GM18517 (cell line): ENCODE measurements around the gene ZP3.
"Not testable (repeated sequence)": the region's sequence is repeated elsewhere in the genome, so short reads cannot be mapped to it uniquely, and the experiment has no call there.

Experiments used
- ATAC-seq: cut with Tn5 transposase; IDR thresholded peaks from one replicate; pipeline ENCODE4 v1.9.1; 2021; ENCODE audit warnings: mild to moderate bottlenecking, moderate library complexity; ENCODE audit not compliant: unreplicated experiment

ZP3 gene

GRCh38 chr7:76424413-76425111, at the start of gene ZP3:
Gene ZP3 (plus strand): TSS chr7:76424950. CDS start chr7:76424965, 15 bp downstream.
- peak; percentile 51 for ATAC-seq

- ATAC-seq: no peak
These were observed 49.5 kb upstream of the ZP3 start for GRCh38 chr7:76375251-76375650.

- no peak for ATAC-seq
These were observed 47.4 kb upstream of the ZP3 start for GRCh38 chr7:76377186-76377918.

- ATAC-seq: no peak
These were observed 44.2 kb upstream of the ZP3 start for GRCh38 chr7:76380623-76380966.

GRCh38 chr7:76381814-76382213, 42.9 kb upstream of the ZP3 start:
- no peak for ATAC-seq

- no peak for ATAC-seq
These were observed 41.4 kb upstream of the ZP3 start for GRCh38 chr7:76383089-76383944.

- ATAC-seq: no peak
These were observed 38.0 kb upstream of the ZP3 start for GRCh38 chr7:76386691-76387260.

GRCh38 chr7:76387789-76388188, 37.0 kb upstream of the ZP3 start:
- ATAC-seq: not testable (repeated sequence)

- ATAC-seq: no peak
These were observed 34.7 kb upstream of the ZP3 start for GRCh38 chr7:76390092-76390491.

- ATAC-seq: no peak
These were observed 32.1 kb upstream of the ZP3 start for GRCh38 chr7:76392531-76393115.

GRCh38 chr7:76393116-76394031, 31.4 kb upstream of the ZP3 start:
- ATAC-seq: peak; percentile 88

- ATAC-seq: no peak
These were observed 29.8 kb upstream of the ZP3 start for GRCh38 chr7:76394957-76395356.

- ATAC-seq: not testable (repeated sequence)
These were observed 29.2 kb upstream of the ZP3 start for GRCh38 chr7:76395605-76395964.

- ATAC-seq: no peak
These were observed 28.6 kb upstream of the ZP3 start for GRCh38 chr7:76395965-76396726.

- no peak for ATAC-seq
These were observed 27.9 kb upstream of the ZP3 start for GRCh38 chr7:76396864-76397263.

- ATAC-seq: no peak
These were observed 27.2 kb upstream of the ZP3 start for GRCh38 chr7:76397409-76398183.

- no peak for ATAC-seq
These were observed 24.5 kb upstream of the ZP3 start for GRCh38 chr7:76400248-76400647.

- ATAC-seq: not testable (repeated sequence)
These were observed 21.7 kb upstream of the ZP3 start for GRCh38 chr7:76403097-76403496.
